SKM-1 (cell line): ENCODE data around the gene TMEM61.
A peak's percentile ranks its signal among the peaks of the same experiment; 100 is the strongest.
"Not testable (repeated sequence)": the region's sequence is repeated elsewhere in the genome, so short reads cannot be mapped to it uniquely, and the experiment has no call there.

Source experiments
- DNase-seq: peaks from one replicate; lab custom pipeline; 2025; ENCODE audit not compliant: unreplicated experiment; lab: John Stamatoyannopoulos, UW

The TMEM61 gene

GRCh38 chr1:55000110-55001085, 20.0 kb downstream of the TMEM61 start:
- no peak for DNase-seq

GRCh38 chr1:55001311-55001710, 20.9 kb downstream of the TMEM61 start:
- DNase-seq: no peak

GRCh38 chr1:55002686-55003085, 22.3 kb downstream of the TMEM61 start:
- no peak for DNase-seq

GRCh38 chr1:55005351-55006140, 25.1 kb downstream of the TMEM61 start:
- DNase-seq: no peak

GRCh38 chr1:55006931-55007330, 26.5 kb downstream of the TMEM61 start:
- no peak for DNase-seq

GRCh38 chr1:55007625-55008024, 27.2 kb downstream of the TMEM61 start:
- no peak for DNase-seq

- DNase-seq: no peak
Measured at GRCh38 chr1:55010194-55010886, 29.9 kb downstream of the TMEM61 start.

- no peak for DNase-seq
Measured at GRCh38 chr1:55010887-55011217, 30.4 kb downstream of the TMEM61 start.

GRCh38 chr1:55012661-55013060, 32.2 kb downstream of the TMEM61 start:
- no peak for DNase-seq

GRCh38 chr1:55015123-55015522, 34.7 kb downstream of the TMEM61 start:
- no peak for DNase-seq

GRCh38 chr1:55015731-55016620, 35.5 kb downstream of the TMEM61 start:
- no peak for DNase-seq

- no peak for DNase-seq
Measured at GRCh38 chr1:55018395-55018794, 38.0 kb downstream of the TMEM61 start.

- DNase-seq: peak; percentile 37
Measured at GRCh38 chr1:55021942-55022546, 41.6 kb downstream of the TMEM61 start.

GRCh38 chr1:55024163-55024562, 43.7 kb downstream of the TMEM61 start:
- not testable (repeated sequence) for DNase-seq

- DNase-seq: not testable (repeated sequence)
Measured at GRCh38 chr1:55026682-55027081, 46.3 kb downstream of the TMEM61 start.

GRCh38 chr1:55031098-55031497, 50.7 kb downstream of the TMEM61 start:
- DNase-seq: not testable (repeated sequence)

GRCh38 chr1:55033265-55033614, 52.8 kb downstream of the TMEM61 start:
- no peak for DNase-seq

GRCh38 chr1:55034476-55035133, 54.2 kb downstream of the TMEM61 start:
- DNase-seq: no peak

GRCh38 chr1:55035904-55036303, 55.5 kb downstream of the TMEM61 start:
- DNase-seq: peak; percentile 33
